HepG2 (cell line): ENCODE results near the gene GBGT1. TPM values are rescaled to one million over a fixed set of nuclear protein-coding genes. Genes with fewer than 3 reads are reported as not detected.

Experiments used
- ATAC-seq: fragments of 200-7000 bp; cut with Tn5 transposase; 3 replicates; pipeline ENCODE4 v1.9.1; 2020; ENCODE audit warnings: mild to moderate bottlenecking, moderate library complexity
- BruUV-seq: library from RNA; stranded (reverse); fragments of 400-500 nt; replicated peaks from 2 replicates; lab custom pipeline; 2021; lab: Mats Ljungman, UMichigan
- CTCF ChIA-PET: fragments of 300-600 bp; formaldehyde crosslinking; extraction: SDS; loops from one replicate; lab custom pipeline; 2021; ENCODE audit warnings: low total read pairs, inconsistent platforms, low intra/inter-chr PET ratio; lab: Yijun Ruan, JAX
- POLR2A ChIA-PET: fragments of 350-600 bp; sonication (Branson Sonifier 250); formaldehyde crosslinking; loops from one replicate; lab custom pipeline; 2020; ENCODE audit warnings: antibody characterized with exemption, inconsistent platforms; lab: Yijun Ruan, JAX
- DNase-seq: peaks from one replicate; pipeline ENCODE4 v3.0.0-alpha.2; 2015; ENCODE audit warnings: low spot score
- FAIRE-seq: peaks from 3 replicates; lab custom pipeline; 2011; peaks lifted over from hg19 to GRCh38; lab: Jason Lieb, UNC
- H2AFZ ChIP-seq: one replicate; pipeline ENCODE4 v1.6.1; 2011; ENCODE audit warnings: low read length, inconsistent platforms
- H3K27ac ChIP-seq: fragments of 300-600 bp; 3 replicates; pipeline ENCODE4 v1.8.0; 2011; ENCODE audit warnings: mixed run types, mild to moderate bottlenecking, mixed read lengths, low read length, inconsistent platforms; ENCODE audit not compliant: insufficient read depth; ENCODE audit errors: extremely low read length
- H3K27me3 ChIP-seq, 2 experiments: fragments of 200-600 bp in 1 of 2; 2 replicates in 1 of 2; 3 replicates in 1 of 2; pipeline versions ENCODE4 v1.6.0 to v1.8.0; 2011; ENCODE audit warnings: low read length in 2 of 2, mild to moderate bottlenecking in 2 of 2, moderate library complexity in 2 of 2, inconsistent platforms in 1 of 2; ENCODE audit not compliant: insufficient read depth in 2 of 2, control insufficient read depth in 1 of 2
- H3K36me3 ChIP-seq, 2 experiments: fragments of 200-600 bp in 1 of 2; replicated peaks in 1 of 2; 2 replicates in 1 of 2; 3 replicates in 1 of 2; pipeline versions ENCODE4 v1.5.1 to v1.8.0; 2011; ENCODE audit warnings: low read length in 2 of 2, inconsistent platforms in 1 of 2; ENCODE audit not compliant: insufficient read depth in 2 of 2, control insufficient read depth in 1 of 2
- H3K4me1 ChIP-seq: 2 replicates; pipeline ENCODE4 v1.5.1; 2012; ENCODE audit warnings: low read length, inconsistent platforms; ENCODE audit not compliant: insufficient read depth
- H3K4me2 ChIP-seq: 2 replicates; pipeline ENCODE4 v1.6.0; 2011; ENCODE audit warnings: low read depth, low read length, inconsistent platforms
- H3K4me3 ChIP-seq, 3 experiments: fragments of 200-600 bp in 1 of 3; sonication (generic), shearing (Covaris generic) in 1 of 3; replicated peaks in 1 of 3; 2 replicates each; pipeline ENCODE4 v1.5.1; 2011 to 2016; ENCODE audit warnings: low read length in 3 of 3, inconsistent platforms in 2 of 3, low read depth in 2 of 3, mild to moderate bottlenecking in 2 of 3, control low read depth in 1 of 3, mixed read lengths in 1 of 3; ENCODE audit not compliant: insufficient read depth in 1 of 3
- H3K79me2 ChIP-seq: one replicate; pipeline ENCODE4 v1.6.1; 2011; ENCODE audit warnings: low read length, inconsistent platforms; ENCODE audit not compliant: insufficient read depth
- H3K9ac ChIP-seq: 2 replicates; pipeline ENCODE4 v1.6.0; 2011; ENCODE audit warnings: mild to moderate bottlenecking, low read depth, low read length, inconsistent platforms; ENCODE audit not compliant: insufficient read depth
- H3K9me3 ChIP-seq: 2 replicates; pipeline ENCODE4 v1.5.1; 2012; ENCODE audit warnings: mild to moderate bottlenecking, low read length
- H4K20me1 ChIP-seq: 2 replicates; pipeline ENCODE4 v1.6.0; 2011; ENCODE audit warnings: inconsistent platforms, mild to moderate bottlenecking, low read length, moderate library complexity; ENCODE audit not compliant: insufficient read depth
- ARNT ChIP-seq: fragments of 450-650 bp; IDR thresholded peaks from 2 replicates; pipeline ENCODE4 v1.6.1; 2017
- HOXA5 ChIP-seq: sonication (generic); formaldehyde crosslinking; IDR thresholded peaks from 2 replicates; pipeline ENCODE4 v1.4.0; 2020; ENCODE audit warnings: missing genetic modification reagents
- LCORL ChIP-seq, 2 experiments: fragments of 450-650 bp in 1 of 2; sonication (generic) in 1 of 2; formaldehyde crosslinking in 1 of 2; IDR thresholded peaks; 2 replicates each; pipeline versions ENCODE4 v1.5.0 to v1.6.1; 2017 to 2020; ENCODE audit warnings: antibody characterized with exemption in 1 of 2, missing genetic modification reagents in 1 of 2
- ZFAT ChIP-seq: sonication (generic); formaldehyde crosslinking; conservative IDR thresholded peaks from 2 replicates; pipeline ENCODE4 v1.8.1; 2023; ENCODE audit warnings: missing genetic modification reagents, inconsistent platforms
- ZMAT5 ChIP-seq: sonication (generic); formaldehyde crosslinking; IDR thresholded peaks from 2 replicates; pipeline ENCODE4 v1.5.0; 2020; ENCODE audit warnings: mild to moderate bottlenecking, low read depth, missing genetic modification reagents, borderline replicate concordance
- ZNF282 ChIP-seq: fragments of 450-650 bp; IDR thresholded peaks from 2 replicates; pipeline ENCODE4 v1.6.1; 2018; ENCODE audit not compliant: partially characterized antibody
- ZNF724P ChIP-seq: sonication (generic); formaldehyde crosslinking; IDR thresholded peaks from 2 replicates; pipeline ENCODE4 v1.8.0; 2022; ENCODE audit warnings: missing genetic modification reagents, borderline replicate concordance
- ZNF737 ChIP-seq: sonication (generic); formaldehyde crosslinking; IDR thresholded peaks from 2 replicates; pipeline ENCODE4 v1.5.0; 2020; ENCODE audit warnings: missing genetic modification reagents, mild to moderate bottlenecking, borderline replicate concordance
- ZNF816 ChIP-seq: sonication (generic); formaldehyde crosslinking; IDR thresholded peaks from 2 replicates; pipeline ENCODE4 v1.8.0; 2022; ENCODE audit warnings: missing genetic modification reagents, mild to moderate bottlenecking, borderline replicate concordance
- WGBS: methylation state at CpG from one replicate; pipeline ENCODE4 v1.1.6; 2017; ENCODE audit warnings: low lambda C conversion rate; 5-methylcytosine and 5-hydroxymethylcytosine counted together
- in situ Hi-C: cut with HindIII; loops from 2 replicates; pipeline ENCODE4 v1.10.0; 2017; ENCODE audit warnings: low pct_unique_long_range_greater_than_20kb; ENCODE audit not compliant: extremely low pct_ligation_motif_present
- intact Hi-C: fragments of 100-400 bp; cut with micrococcal nuclease; formaldehyde crosslinking; loops from one replicate; pipeline ENCODE4 v1.10.0; 2022; ENCODE audit not compliant: unreplicated experiment
- polyA plus RNA-seq, 8 experiments: library from polyadenylated mRNA; depleted of rRNA in 3 of 8; stranded (reverse) in 7 of 8; unstranded in 1 of 8; fragments of >200 nt; fragmentation: Illumina TruSeq in 4 of 8; extraction: Trizol in 4 of 8; gene quantifications; 2 replicates each; pipeline versions ENCODE4 v1.2.1 to v1.2.3, GENCODE V29; 2011 to 2016; ENCODE audit warnings: low read depth in 4 of 8, missing spikeins in 1 of 8, mixed read lengths in 1 of 8; ENCODE audit not compliant: insufficient read depth in 1 of 8
- total RNA-seq, 5 experiments: library from RNA; depleted of rRNA; stranded (reverse); fragments of >200 nt; fragmentation: Illumina TruSeq; extraction: Trizol; gene quantifications; 2 replicates each; pipeline ENCODE4 v1.2.3, GENCODE V29; 2016; ENCODE audit warnings: low read depth in 1 of 5

GBGT1 gene
- total and polyA plus RNA-seq, 2 of the 13 experiments (the other 11 are each of a cell fraction or from before 2014, with no cell fraction given) = not detected

- no CpG with 5 or more reads among the region's 8 CpGs for WGBS
- H3K79me2 ChIP-seq = no peaks in the 10 kb centered on the region
- no peak overlapping the region for H3K27ac ChIP-seq
- DNase-seq = no peak
- H4K20me1 ChIP-seq = no peaks in the 10 kb centered on the region
- no peak overlapping the region for H3K4me3 ChIP-seq
- no peak for ATAC-seq
- H2AFZ ChIP-seq = no peak overlapping the region
- CTCF ChIA-PET = no interaction called here
- no peaks in the 10 kb centered on the region; the same call in 1 of the 2 replicates for H3K4me1 ChIP-seq
- POLR2A ChIA-PET = no interaction called here
- intact Hi-C loops (no loop called here), in situ Hi-C loops (no loop called here)
- FAIRE-seq = no peak
- no peak overlapping the region for H3K4me2 ChIP-seq
- H3K9ac ChIP-seq = no peak overlapping the region
- H3K9me3 ChIP-seq = no peaks in the 10 kb centered on the region
- BruUV-seq = no TSS peak
- peaks cover 4 to 52% of the 10 kb centered on the region in 2 experiments; a peak in 3 of 5 replicates for H3K27me3 ChIP-seq
- H3K36me3 ChIP-seq = no peaks in the 10 kb centered on the region
- no peak for TF ChIP-seq ARNT
- no peak for TF ChIP-seq ZNF282
- no peak for TF ChIP-seq ZNF816
- no peak for TF ChIP-seq ZNF737 (CRISPR knock-in tag)
- TF ChIP-seq ZFAT (CRISPR knock-in tag) = no peak
- TF ChIP-seq HOXA5 (CRISPR knock-in tag) = no peak
- no peak for TF ChIP-seq ZMAT5 (CRISPR knock-in tag)
- no peak for TF ChIP-seq ZNF724P
- TF ChIP-seq LCORL (IDR thresholded peaks at IDR 0.05) = no peak
- no peak for TF ChIP-seq LCORL (CRISPR knock-in tag; IDR thresholded peaks at IDR 0.05)
- TF ChIP-seq, all 625 proteins: peak for 0
Measured at GRCh38 chr9:133204993-133205336, 41.3 kb upstream of the GBGT1 start.
